Adipocyte (in vitro differentiated cells): ENCODE results near the gene ZDHHC14.
A peak's percentile ranks its signal among the peaks of the same experiment; 100 is the strongest.

Experiments
- DNase-seq: peaks from one replicate; pipeline ENCODE4 v3.0.0-alpha.2; 2015; ENCODE audit warnings: low read depth
- H3K27me3 ChIP-seq: replicated peaks from 2 replicates; pipeline ENCODE4 v1.7.0; 2013; ENCODE audit warnings: mild to moderate bottlenecking, low read length, moderate library complexity; ENCODE audit not compliant: control insufficient read depth, insufficient read depth
- H3K36me3 ChIP-seq: 2 replicates; pipeline ENCODE4 v1.7.0; 2013; ENCODE audit warnings: low read length, mild to moderate bottlenecking, moderate library complexity; ENCODE audit not compliant: control insufficient read depth, insufficient read depth, severe bottlenecking
- H3K4me1 ChIP-seq: 2 replicates; pipeline ENCODE4 v1.7.0; 2013; ENCODE audit warnings: mild to moderate bottlenecking, low read length, moderate library complexity; ENCODE audit not compliant: control insufficient read depth, insufficient read depth
- H3K4me3 ChIP-seq: 2 replicates; pipeline ENCODE4 v1.7.0; 2013; ENCODE audit warnings: mild to moderate bottlenecking, low read length, moderate library complexity
- H3K9ac ChIP-seq: 2 replicates; pipeline ENCODE4 v1.7.0; 2013; ENCODE audit warnings: mild to moderate bottlenecking, low read length, moderate library complexity
- H3K9me3 ChIP-seq: 2 replicates; pipeline ENCODE4 v1.7.0; 2013; ENCODE audit warnings: mild to moderate bottlenecking, low read length, moderate library complexity; ENCODE audit not compliant: control insufficient read depth

The ZDHHC14 gene

DNA sequence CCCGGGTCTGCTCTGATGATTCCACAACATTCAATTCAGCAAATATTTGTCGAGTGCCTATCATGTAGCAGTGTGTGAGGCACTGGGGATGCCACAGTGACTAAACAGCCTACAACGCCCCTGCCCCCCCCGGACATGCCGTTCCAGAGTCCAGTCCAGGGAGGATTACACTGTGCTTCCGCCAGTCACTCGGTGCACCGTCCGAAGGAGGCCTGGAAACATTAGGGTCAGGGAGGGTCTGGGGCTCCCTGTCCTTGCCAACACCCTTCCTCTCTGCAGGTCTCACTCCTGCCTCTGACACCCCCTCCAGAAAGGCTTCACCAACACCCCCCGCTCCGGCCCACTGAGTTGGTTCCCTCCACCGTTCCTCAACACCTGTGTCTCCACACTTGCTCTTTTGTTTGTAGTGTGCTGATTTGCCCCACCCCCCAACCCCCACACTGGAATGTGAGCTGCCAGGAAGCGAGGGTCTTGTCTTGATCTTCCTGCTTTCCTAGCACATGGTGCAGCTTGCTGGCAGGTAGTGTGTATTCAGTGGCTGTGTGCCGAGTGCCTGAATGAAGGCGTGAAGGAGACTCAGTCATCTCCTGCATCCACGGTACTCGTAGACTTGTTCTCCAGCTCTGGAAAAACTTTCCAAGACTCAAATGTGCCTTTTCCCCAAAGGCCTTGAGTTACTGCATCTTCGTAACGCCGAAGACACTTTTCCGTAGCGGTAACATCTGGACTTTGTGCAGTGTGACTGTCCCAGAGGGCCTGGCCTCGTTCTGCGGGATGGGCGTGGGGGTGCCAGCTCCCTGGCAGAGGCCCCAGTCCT lies 150.4 kb downstream of the ZDHHC14 start:
- Histone ChIP-seq H3K36me3 (no peaks in the 10 kb centered on the region), H3K9me3 (no peaks in the 10 kb centered on the region), H3K9ac (no peak overlapping the region), H3K4me1 (peaks cover 40% of the 10 kb centered on the region), H3K4me3 (no peak overlapping the region), H3K27me3 (peaks cover 48% of the 10 kb centered on the region)
- no peak for DNase-seq

- no peak for DNase-seq
- peaks cover 40% of the 10 kb centered on the region for H3K4me1 ChIP-seq
- no peaks in the 10 kb centered on the region for H3K36me3 ChIP-seq
Measured at GRCh38 chr6:157531986-157532365, 151.0 kb downstream of the ZDHHC14 start.

DNA sequence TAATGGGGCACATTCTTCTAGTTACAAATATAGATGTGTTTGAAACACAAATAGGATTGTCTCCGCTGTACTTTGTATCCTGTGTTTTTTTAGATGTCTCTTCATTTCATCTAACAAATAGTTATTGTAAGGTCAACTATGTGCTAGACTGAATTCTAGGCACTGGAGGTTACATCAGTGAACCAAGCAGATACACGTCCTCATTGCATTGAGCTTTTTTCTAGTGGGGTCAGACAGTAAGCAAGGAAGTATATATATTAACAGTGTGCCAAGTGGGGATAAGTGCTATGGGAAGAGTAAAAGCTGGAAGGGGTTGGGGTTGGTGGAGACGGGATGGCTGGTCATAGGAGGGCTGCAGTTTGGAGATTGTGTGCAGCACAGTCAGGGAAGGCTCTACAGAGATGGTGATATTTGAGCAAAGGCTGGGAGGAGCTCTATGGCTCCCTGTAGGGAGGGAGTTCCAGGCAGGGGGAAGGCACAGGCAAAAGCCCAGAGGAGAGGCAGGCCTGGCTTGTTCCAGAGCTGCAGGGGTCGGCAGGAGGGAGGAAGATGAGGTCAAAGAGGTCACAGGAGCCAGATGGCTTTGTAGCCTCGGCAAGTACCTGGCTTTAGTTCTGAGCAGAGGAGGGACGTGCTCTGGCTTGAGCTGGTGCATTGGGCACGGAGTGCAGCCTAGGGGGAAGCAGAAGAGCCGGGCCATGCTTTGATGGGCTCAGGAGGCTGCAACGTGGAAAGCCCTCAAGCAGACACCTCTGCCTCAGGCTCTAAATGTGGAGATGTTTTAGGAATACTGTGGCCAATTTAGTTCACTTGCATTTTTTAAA lies 152.3 kb downstream of the ZDHHC14 start:
- Histone ChIP-seq H3K4me1 (peaks cover 32% of the 10 kb centered on the region), H3K4me3 (no peak overlapping the region), H3K27me3 (peaks cover 50% of the 10 kb centered on the region), H3K36me3 (no peaks in the 10 kb centered on the region), H3K9me3 (no peaks in the 10 kb centered on the region), H3K9ac (no peak overlapping the region)
- DNase-seq = no peak

More at GRCh38 chr6:157531986-157532365, 151.0 kb downstream of the ZDHHC14 start:
- no peaks in the 10 kb centered on the region for H3K9me3 ChIP-seq
- H3K4me3 ChIP-seq = no peak overlapping the region
- peaks cover 44% of the 10 kb centered on the region for H3K27me3 ChIP-seq
- H3K9ac ChIP-seq = no peak overlapping the region

DNA sequence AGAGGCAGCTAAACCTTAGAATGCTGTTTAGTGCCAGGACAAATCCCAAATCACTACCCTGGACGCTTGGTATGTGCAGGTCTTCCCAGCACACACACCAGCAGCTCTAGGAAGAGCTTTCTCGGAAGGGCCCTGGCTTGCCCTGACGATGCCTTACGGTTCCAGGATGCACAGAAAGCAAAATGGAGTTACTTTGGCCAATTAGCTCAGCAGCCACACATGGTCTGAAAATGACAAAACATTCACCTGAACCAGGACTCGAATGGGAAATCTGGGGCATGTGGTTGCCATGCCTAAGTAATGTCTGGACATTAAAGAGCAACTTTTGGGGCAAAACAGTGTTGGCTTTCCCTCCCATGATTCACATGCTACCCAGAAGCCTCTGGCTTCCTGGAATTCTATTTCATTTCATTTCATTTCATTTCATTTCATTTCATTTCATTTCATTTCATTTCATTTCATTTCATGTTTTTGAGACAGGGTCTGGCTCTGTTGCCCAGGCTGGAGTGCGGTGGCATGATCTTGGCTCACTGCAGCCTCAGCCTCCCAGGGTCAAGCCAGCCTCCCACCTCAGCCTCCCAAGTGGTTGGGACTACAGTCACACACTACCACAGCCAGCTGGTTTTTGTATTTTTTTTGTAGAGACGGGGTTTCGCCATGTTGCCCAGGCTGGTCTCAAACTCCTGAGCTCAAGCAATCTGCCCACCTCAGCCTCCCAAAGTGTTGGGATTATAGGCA lies 153.3 kb downstream of the ZDHHC14 start:
- peaks cover 59% of the 10 kb centered on the region for H3K27me3 ChIP-seq
- H3K4me1 ChIP-seq = peaks cover 27% of the 10 kb centered on the region
- no peak overlapping the region for H3K4me3 ChIP-seq
- DNase-seq = no peak
- H3K36me3 ChIP-seq = no peaks in the 10 kb centered on the region
- H3K9me3 ChIP-seq = no peaks in the 10 kb centered on the region
- H3K9ac ChIP-seq = no peak overlapping the region

- no peak overlapping the region for H3K4me3 ChIP-seq
- no peak overlapping the region for H3K9ac ChIP-seq
- no peak for DNase-seq
- peaks cover 21% of the 10 kb centered on the region for H3K4me1 ChIP-seq
- H3K27me3 ChIP-seq = peaks cover 66% of the 10 kb centered on the region
- H3K9me3 ChIP-seq = no peaks in the 10 kb centered on the region
- no peaks in the 10 kb centered on the region for H3K36me3 ChIP-seq
Measured at GRCh38 chr6:157534977-157535339, 154.0 kb downstream of the ZDHHC14 start.

DNA sequence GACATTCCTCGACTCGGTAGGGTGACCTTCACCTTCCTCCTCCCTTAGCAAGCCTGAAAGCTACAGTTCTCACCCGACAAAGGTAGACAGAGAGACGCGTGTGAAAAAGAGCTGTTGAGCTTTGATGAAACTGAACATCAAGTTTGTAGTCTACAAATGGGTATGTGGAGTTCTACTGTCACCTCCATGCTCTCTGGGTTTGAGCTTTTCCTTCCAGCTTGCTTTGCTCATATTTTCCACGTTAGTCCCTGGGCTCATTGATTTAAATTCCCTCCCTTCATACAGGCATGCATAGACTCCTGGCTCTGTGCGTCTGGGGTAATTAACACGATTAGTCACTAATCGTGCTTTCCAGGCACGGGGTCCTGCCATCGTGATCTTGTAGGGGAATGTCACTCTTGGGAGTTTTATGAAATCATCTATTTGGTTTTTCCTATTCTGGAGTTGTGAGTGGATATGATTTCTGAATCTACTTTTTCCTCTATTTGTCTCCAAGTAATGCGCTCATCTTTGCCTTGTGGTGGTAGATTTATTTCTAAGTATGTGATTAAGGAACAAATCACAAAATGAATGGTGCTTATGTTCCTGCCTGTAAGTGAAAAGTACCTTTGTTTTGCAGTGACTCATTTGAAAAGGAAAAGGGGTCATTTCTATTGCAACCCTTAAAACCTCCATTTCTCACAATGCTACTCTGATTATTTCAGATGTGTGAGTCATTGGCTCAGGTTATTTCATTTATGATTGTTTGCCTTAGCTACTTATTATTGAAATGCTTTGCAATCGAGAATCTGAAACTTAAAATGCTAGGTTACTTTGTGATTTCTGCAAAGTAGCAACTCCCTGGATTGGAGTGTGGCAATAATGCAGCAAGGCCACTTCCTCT lies 154.6 kb downstream of the ZDHHC14 start:
- Histone ChIP-seq H3K9ac (no peak overlapping the region), H3K27me3 (peaks cover 66% of the 10 kb centered on the region), H3K4me1 (peaks cover 21% of the 10 kb centered on the region), H3K4me3 (peak overlapping the region; percentile 2), H3K9me3 (no peaks in the 10 kb centered on the region), H3K36me3 (no peaks in the 10 kb centered on the region)
- DNase-seq = peak; percentile 41

DNA sequence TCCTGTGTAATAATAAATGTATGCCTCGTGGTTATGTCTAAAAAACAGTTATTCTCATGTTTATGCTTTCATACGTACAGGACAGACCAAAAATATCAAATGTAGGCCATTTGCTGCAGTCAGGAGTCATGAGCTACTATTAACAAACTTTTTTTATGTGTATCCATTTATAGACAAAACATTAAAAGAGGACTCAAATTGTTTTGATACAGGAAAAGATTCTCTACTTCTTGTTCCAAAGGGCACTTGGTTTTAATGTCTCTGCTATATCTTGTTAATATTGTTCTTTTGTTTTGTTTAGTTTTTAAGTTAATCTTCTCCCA lies 155.2 kb downstream of the ZDHHC14 start:
- H3K4me3 ChIP-seq = peak overlapping the region; percentile 2
- no peak for DNase-seq
- peaks cover 63% of the 10 kb centered on the region for H3K27me3 ChIP-seq
- H3K36me3 ChIP-seq = no peaks in the 10 kb centered on the region
- no peaks in the 10 kb centered on the region for H3K9me3 ChIP-seq
- peaks cover 21% of the 10 kb centered on the region for H3K4me1 ChIP-seq
- no peak overlapping the region for H3K9ac ChIP-seq

DNA sequence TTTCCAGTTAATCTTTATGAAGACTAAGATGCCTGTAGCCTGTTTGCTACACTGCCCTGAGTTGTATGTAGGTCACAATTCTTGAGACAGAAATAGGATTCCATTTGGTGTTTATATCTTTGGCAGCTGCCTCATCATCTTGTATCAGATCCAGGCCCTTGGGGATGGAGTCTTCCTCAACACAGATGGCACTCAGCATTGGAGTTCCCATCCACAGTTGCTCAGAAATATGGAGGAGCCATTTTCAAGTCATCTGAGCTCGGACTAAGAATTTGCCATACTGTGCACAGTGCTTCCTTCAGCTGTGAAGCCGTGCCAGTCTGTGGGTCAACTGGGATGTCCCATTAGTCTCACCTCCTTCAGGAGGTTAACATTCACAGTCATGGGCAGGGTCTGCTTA lies 156.6 kb downstream of the ZDHHC14 start:
- Histone ChIP-seq H3K9ac (no peak overlapping the region), H3K36me3 (no peaks in the 10 kb centered on the region), H3K4me3 (no peak overlapping the region), H3K9me3 (no peaks in the 10 kb centered on the region), H3K27me3 (peaks cover 62% of the 10 kb centered on the region), H3K4me1 (peaks cover 21% of the 10 kb centered on the region)
- no peak for DNase-seq

DNA sequence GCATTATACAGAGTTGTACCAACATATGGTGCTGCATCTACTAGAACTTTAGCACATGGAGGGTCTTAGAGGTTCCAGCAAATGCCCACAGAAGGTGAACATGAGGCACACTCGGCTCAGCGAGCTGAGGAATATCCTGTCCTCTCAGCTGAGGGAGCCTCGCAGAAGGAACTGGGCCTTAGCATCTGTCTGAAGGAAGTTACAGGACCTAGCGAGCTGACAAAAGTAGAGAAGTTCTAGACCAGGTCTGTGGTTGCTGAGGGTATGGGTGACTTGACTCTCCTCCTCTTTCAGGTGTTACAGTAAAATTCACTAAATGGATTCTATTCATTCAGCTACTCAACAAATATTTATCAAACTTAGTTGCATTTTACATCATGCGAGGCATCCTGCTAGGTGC lies 157.2 kb downstream of the ZDHHC14 start:
- Histone ChIP-seq H3K4me3 (no peak overlapping the region), H3K9ac (no peak overlapping the region), H3K36me3 (no peaks in the 10 kb centered on the region), H3K9me3 (no peaks in the 10 kb centered on the region), H3K4me1 (peaks cover 21% of the 10 kb centered on the region), H3K27me3 (peaks cover 56% of the 10 kb centered on the region)
- DNase-seq = no peak

- no peak for DNase-seq
- Histone ChIP-seq H3K4me1 (peaks cover 21% of the 10 kb centered on the region), H3K9me3 (no peaks in the 10 kb centered on the region), H3K4me3 (no peak overlapping the region), H3K36me3 (no peaks in the 10 kb centered on the region), H3K27me3 (peaks cover 56% of the 10 kb centered on the region), H3K9ac (no peak overlapping the region)
Measured at GRCh38 chr6:157538698-157539097, 157.7 kb downstream of the ZDHHC14 start.
